HG03175 (cell line): ENCODE measurements around the gene MEF2D.

Experiments
- ATAC-seq: cut with Tn5 transposase; IDR thresholded peaks from one replicate; pipeline ENCODE4 v1.9.1; 2021; ENCODE audit warnings: mild to moderate bottlenecking, moderate library complexity; ENCODE audit not compliant: unreplicated experiment

Gene MEF2D

DNA sequence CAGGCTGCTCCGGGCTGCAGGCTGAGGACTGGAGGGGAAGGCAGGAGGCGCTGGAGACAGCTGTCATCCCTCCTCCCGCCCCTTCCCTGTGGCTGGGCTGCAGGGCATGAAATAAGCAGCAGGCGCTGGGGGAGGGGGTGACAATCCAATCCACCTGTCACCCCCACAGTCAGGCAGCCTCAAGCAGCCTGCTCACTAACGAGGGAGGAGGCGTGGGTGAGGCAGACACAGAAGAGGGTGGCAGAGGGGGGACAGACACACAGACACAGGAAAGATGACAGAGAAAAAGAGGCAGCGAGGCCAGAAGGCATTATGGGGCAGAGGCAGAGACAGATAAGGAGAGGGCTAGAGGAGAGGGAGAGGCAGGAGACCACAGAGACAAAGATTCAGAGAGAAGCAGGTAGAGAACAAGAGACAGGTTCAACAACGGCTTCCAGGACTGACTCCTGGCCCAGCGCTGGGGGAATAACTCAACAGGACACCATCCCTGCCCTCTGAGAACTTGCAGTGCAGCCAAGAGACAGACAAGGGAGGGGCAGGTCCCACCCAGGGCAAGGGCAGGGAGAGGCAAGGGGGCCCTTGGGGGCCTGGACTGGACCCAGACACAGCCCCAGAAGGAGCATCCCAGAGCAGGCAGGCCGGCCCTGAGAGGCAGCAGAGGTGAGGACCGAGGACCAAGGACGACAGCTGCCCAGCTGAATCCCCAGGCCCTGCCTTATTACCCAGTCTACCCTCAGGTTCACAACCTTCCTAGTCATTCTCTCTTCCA is 11.2 kb downstream of the MEF2D start:
- ATAC-seq = peak; percentile 28

DNA sequence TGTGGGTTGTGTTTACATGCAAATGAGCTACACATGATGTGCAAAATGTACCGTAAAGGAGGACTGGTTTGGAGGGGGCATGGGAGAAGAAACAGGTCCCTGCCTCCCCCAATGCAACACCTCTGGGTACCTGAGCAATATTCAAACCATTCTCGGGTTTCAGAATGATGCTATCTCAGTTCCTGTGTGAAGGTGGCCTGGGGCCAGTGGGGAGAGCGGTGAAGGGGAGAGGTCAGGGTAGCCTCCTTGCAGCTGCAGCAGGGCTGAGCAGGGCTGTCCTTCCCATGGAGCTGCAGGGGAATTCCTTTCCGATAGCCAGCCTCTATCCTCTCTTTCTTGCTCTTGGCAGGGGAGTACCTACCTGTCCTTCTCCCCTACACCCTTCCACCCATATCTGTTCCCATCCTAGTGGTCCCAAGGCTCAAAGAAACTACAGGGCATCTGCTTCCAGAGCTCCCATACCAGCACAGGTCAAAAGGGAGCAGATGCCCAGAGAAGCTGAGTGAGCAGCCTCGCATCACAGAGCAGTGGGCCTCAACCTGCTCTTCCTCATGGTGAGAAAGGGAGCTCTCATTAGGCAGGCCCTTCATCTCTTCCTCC is 11.9 kb downstream of the MEF2D start:
- peak; percentile 75 for ATAC-seq

DNA sequence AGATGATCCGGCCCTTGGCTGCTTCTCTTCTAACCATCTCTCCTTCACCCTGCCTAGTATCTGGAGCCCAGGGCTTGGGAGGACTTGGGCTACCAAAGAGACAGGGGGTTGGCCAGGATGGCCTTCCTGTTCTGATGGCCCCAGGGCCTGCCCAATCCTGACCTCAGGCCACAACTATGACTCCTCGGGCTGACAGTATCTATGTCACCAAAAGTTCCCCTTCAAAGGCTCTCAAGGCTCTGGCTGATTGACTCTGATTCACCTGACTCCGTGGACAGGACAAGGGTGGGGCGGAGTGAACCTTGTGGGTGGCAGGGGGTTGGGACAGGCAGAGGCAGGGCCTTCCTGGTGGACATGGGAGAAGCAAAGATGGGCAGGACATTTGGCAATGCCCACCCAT is 12.7 kb downstream of the MEF2D start:
- no peak for ATAC-seq

GRCh38 chr1:156486421-156487344 is 13.9 kb downstream of the MEF2D start:
- ATAC-seq = no peak

GRCh38 chr1:156485984-156486383 is 14.6 kb downstream of the MEF2D start:
- no peak for ATAC-seq

DNA sequence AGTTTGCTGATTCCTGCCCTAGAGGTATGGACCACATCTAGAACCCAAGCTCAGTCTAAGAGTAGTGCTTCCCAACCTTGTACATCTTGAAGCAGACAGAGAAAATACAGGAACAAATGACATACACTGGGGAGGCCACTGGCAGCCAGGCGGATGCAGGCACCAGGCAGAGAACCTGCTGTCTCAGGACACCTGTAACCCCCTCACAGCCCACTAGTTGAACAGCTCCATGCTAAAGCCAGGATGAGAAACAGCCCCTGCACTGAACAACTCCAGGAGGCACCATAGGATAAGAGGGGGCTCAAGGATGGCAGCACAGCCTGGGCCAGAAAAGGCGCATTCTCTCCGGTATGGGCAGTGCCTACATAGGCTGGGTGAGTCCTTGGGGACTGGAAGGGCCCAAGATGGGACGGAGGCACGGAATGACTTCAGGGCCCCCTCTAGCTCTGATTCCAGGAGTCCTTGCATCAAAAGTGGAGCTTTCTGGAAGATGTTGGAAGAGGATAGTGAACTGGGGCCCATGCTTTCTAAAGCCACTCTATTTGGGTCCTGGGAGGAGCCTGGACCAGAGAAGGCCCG is 16.0 kb downstream of the MEF2D start:
- ATAC-seq = no peak

- ATAC-seq = no peak
These were observed 17.2 kb downstream of the MEF2D start for GRCh38 chr1:156483397-156483796.

GRCh38 chr1:156482276-156482675 is 18.3 kb downstream of the MEF2D start:
- ATAC-seq = no peak

GRCh38 chr1:156481527-156481926 is 19.0 kb downstream of the MEF2D start:
- no peak for ATAC-seq

DNA sequence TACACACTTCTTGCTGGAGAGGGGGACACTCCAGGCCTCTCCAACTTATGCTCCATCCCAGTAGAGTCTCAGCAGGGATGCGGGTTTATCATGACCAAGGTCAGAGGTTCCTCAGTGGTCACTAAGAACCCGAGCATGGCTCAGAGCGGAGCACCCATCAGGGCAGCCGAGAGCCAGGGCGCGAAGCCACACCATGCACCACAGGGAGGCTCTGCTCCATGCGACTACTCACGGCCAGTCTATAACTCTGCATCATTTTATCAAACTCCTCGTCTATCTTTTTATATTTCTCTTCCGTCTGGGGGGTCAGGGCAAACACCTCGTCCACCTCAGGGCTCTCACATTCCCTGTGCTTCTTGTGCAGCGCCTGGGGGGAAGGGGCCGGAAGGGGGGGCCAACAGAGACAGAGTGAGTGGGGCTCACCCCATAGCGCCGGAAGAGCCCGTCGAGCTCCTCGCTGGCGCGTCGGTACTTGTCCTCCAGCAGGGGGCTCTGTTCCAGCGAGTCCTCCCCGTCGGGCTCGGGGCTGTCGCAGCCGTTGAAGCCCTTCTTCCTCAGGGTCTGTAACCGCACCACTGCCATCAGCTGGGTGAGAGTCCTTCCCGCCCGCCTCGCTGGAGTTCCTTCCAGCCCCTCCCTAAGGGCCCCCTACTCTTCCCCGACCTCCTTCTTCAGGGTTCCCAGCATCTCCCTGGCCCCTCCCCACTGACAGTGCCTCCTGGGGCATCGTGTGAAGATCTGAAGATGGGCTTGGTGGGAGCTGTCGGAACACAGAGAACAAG is 20.0 kb downstream of the MEF2D start:
- no peak for ATAC-seq

- ATAC-seq = no peak
These were observed 20.6 kb downstream of the MEF2D start for GRCh38 chr1:156480016-156480370.

DNA sequence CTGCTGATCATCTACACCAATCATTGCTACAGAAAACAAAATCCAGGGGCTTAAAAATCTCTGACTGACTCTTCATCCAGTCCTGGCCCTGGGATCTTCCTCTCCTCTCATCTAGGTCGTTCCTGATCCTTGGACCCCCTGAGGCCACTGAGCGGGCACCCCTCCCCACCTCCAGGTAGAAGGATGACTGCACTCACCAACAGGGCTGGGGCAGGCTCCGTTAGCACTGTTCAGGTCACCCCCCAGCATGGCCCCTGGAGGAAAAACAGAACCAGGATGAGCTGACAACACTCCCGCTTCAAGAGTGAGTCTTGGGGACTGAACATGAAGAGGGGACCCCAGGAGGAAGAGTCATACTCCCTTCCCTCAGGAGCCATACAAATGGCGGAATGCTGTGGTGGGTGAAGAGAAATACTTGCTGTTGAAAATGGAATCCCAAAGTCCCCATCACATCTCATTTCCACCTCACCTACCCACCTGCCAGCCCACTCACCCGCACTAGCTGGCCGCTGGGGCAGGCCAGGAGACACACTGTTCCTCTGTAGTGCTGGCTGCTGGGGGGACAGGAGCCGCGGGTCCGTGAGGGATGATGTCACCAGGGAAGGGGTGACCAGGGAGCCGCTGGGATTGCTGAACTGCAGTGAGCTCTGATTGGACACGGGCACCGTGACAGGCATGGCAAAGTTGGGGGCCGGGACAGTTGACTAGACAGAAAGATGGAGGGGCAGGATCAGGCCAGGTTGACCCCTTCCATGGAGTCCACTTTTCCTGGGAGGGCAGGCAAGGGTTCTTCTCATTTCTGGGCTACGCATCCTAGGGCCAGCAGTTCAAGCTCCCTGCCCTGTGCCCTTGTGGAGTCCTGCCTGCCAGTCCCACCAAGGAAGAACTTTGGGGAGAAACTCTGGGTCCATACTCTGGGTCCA is 21.2 kb downstream of the MEF2D start:
- ATAC-seq = no peak

DNA sequence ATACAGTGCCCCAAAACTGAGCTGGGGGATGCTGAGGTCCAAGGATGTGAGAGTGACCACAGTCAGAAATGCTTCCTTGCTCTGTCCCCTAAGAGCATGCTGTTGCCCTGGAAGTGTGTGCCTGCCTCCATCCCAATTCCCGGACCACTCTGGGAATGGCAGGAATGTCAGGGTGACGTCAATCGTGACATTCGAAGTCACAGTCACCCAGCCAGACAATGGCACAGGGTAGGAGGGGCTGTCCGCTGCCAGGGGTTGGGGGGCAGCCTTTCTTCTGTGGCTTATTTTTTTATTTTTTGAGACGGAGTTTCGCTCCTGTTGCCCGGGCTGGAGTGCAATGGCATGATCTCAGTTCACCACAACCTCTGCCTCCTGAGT is 22.3 kb downstream of the MEF2D start:
- ATAC-seq = no peak

DNA sequence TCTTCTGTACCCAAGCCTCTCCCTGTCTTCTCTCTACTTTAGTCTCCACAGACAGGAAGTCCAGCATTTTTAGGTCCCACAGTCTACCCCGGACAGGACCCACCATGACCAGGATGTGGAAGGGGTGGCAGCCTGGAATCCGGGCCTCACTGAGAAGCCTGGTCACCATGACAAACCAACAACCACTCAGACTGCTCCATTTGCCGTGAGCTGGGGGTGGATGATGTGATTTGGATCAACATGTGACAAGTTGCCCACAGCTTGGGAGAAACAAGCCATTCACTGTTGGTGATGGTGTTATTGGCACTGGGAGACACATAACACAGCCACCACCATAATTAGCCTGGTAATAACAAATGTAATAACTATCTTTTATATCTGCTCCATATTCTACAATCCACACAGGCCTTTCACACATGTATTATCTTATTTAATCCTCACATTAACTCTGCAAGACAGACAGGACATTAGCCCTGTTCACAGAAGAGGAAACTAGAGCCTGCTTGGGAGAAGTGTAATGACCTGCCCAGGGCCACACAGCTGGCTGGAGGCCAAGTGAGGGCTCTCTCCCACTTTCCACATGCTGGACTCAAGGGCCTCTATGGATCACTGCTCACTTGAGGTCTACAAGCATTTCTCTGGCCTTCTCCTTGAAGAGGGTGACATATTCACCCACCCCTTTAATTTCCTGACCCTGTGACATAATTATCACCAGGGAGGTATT is 22.9 kb downstream of the MEF2D start:
- ATAC-seq = no peak

DNA sequence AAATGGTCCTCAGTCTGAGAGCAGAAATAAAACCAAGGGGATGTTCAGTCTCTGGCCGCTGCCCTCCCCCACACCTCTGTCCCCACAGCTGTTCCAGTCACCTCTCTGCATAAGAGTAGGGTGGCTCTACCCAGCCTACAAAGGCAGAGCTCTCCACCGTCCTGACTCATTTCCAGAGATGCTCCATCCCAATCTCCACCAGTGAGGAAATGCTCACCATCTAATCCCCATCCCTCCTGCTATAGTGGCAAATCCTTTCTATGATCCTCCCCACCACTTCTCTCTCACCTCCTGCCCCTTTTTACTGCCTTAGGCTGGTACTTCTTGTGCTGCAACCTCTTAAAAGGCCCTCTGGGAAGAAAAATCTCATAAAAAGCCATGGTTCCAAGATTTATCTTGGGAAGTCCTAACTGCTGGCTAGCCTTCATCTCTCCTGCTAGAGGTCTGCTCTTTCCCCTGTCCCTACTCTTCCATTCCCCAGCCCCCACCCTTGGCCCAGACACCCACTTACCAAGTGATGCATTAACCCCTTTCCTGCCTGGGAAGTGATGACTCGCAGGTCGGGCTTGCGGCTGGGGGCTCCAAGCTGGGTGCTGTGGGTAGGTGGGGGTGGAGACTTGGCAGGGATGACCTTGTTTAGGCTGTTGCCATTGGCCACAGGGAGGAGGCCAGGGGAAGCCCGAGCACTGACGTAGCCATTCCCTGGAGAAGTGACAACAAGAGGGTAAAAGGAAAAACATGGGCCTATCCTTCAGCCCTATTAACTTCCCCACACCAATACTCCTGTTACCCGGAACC is 23.9 kb downstream of the MEF2D start:
- no peak for ATAC-seq

DNA sequence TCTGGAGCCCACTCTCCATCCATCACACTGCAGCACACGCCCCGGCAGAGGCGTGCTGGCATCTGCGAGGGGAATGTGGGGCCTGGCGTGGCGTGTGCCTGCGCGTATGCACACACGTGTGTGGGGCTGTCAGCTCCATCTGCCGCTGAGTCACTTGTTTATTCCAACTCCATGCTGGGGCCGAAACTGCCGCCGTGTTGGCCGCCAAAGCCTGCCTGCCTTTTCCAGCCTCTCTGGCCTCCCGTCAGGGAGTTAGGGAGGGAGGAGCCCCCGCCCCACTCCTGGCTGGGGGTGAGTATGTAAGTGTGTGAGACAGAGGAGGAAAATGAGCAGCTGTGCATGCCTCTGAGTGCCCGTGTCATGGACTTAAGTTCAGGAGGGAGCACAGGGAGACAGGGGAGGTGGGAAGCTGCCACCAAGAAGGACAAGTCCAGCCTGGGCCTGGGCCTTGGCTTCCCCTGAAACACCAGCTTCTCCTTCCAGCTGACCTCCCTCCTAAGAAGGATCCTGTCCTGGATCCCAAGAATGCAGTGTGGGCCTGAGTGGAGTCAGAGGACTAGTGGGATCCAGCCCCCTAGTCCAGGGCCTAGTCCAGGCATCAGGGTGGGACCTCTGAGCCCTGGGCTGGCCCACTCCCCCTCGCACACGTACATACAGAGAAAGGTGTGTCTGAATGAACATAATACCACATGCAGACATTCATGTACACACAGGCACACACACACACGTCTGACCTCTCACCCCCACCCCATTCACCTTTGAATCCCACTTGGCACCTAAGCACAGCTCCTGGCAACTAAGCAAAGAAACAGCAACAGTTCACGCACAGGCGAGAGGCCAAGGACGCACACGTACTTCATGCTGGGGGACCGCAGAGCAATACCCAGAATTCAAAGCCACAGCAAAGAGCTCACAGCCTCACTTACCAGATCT is 24.7 kb downstream of the MEF2D start:
- ATAC-seq = no peak

- no peak for ATAC-seq
These were observed 25.6 kb downstream of the MEF2D start for GRCh38 chr1:156474966-156475365.
